Activated CD4-positive, alpha-beta T cell treated with anti-CD3 and anti-CD28 coated beads for 24 hours (primary cell): ENCODE results near the gene SYT3.
"Not testable (repeated sequence)": the region's sequence is repeated elsewhere in the genome, so short reads cannot be mapped to it uniquely, and the experiment has no call there.

Source experiments
- DNase-seq, 2 donors: peaks; one replicate each; pipeline ENCODE4 v3.0.0-alpha.2; 2020; ENCODE audit warnings: low read depth in 2 of 2

Gene SYT3

GRCh38 chr19:50602935-50603334 is 36.7 kb downstream of the SYT3 start:
- no peak for DNase-seq

- no peak for DNase-seq
Observed at GRCh38 chr19:50602496-50602895, 37.2 kb downstream of the SYT3 start.

GRCh38 chr19:50602089-50602422 is 37.6 kb downstream of the SYT3 start:
- DNase-seq: no peak

- no peak for DNase-seq
Observed at GRCh38 chr19:50601407-50602088, 38.1 kb downstream of the SYT3 start.

GRCh38 chr19:50599427-50599826 is 40.3 kb downstream of the SYT3 start:
- DNase-seq: no peak

GRCh38 chr19:50590191-50590590 is 49.5 kb downstream of the SYT3 start:
- DNase-seq: no peak

- DNase-seq: not testable (repeated sequence)
Observed at GRCh38 chr19:50581795-50582660, 57.7 kb downstream of the SYT3 start.

- no peak for DNase-seq
Observed at GRCh38 chr19:50580970-50581634, 58.6 kb downstream of the SYT3 start.

GRCh38 chr19:50580240-50580639 is 59.4 kb downstream of the SYT3 start:
- no peak for DNase-seq

- not testable (repeated sequence) for DNase-seq
Observed at GRCh38 chr19:50576769-50577168, 62.9 kb downstream of the SYT3 start.

GRCh38 chr19:50573741-50574461 is 65.8 kb downstream of the SYT3 start:
- DNase-seq: no peak
